ENCODE data around the gene PARD3. TPM values are rescaled to one million over a fixed set of nuclear protein-coding genes. Genes with fewer than 3 reads are reported as not detected.

Gene PARD3
- total RNA-seq, 2 donors from 2014 or later: 41.7 to 48.8 TPM

- no peaks in the 10 kb centered on the region for H3K4me1 ChIP-seq
- DNase-seq: no peak
- no peak for TF ChIP-seq CTCF (IDR thresholded peaks at IDR 0.05)
- no peak overlapping the region for H3K9ac ChIP-seq (ENCODE audit: low read depth in 2 of 2, low read length in 2 of 2)
- no peaks in the 10 kb centered on the region for H3K27me3 ChIP-seq
- intact Hi-C loops (cut with DNase I): no loop called here
- no peaks in the 10 kb centered on the region for H3K36me3 ChIP-seq
- H3K27ac ChIP-seq: no peak overlapping the region
- no peaks in the 10 kb centered on the region for H3K9me3 ChIP-seq
- H3K4me3 ChIP-seq: no peak overlapping the region
Observed at GRCh38 chr10:34351161-34351560, 463.9 kb downstream of the PARD3 start.

GRCh38 chr10:34348917-34349485, 466.1 kb downstream of the PARD3 start:
- H3K27ac ChIP-seq: no peak overlapping the region
- intact Hi-C loops (cut with DNase I): no loop called here
- no peaks in the 10 kb centered on the region for H3K36me3 ChIP-seq
- H3K27me3 ChIP-seq: no peaks in the 10 kb centered on the region
- H3K4me3 ChIP-seq: no peak overlapping the region
- peaks cover 3% of the 10 kb centered on the region for H3K4me1 ChIP-seq
- no peaks in the 10 kb centered on the region for H3K9me3 ChIP-seq
- H3K9ac ChIP-seq (ENCODE audit: low read depth in 2 of 2, low read length in 2 of 2): no peak overlapping the region
- TF ChIP-seq CTCF (IDR thresholded peaks at IDR 0.05): no peak
- no peak for DNase-seq

- H3K27ac ChIP-seq: no peak overlapping the region
- H3K4me3 ChIP-seq: no peak overlapping the region
- DNase-seq: no peak
- no peaks in the 10 kb centered on the region for H3K27me3 ChIP-seq
- peaks cover 3% of the 10 kb centered on the region for H3K4me1 ChIP-seq
- intact Hi-C loops (cut with DNase I): no loop called here
- H3K9ac ChIP-seq (ENCODE audit: low read depth in 2 of 2, low read length in 2 of 2): no peak overlapping the region
- H3K36me3 ChIP-seq: no peaks in the 10 kb centered on the region
- TF ChIP-seq CTCF (IDR thresholded peaks at IDR 0.05): no peak
- H3K9me3 ChIP-seq: no peaks in the 10 kb centered on the region
Observed at GRCh38 chr10:34348021-34348420, 467.1 kb downstream of the PARD3 start.

GRCh38 chr10:34347131-34347530, 468.0 kb downstream of the PARD3 start:
- H3K27ac ChIP-seq: no peak overlapping the region
- no peak overlapping the region for H3K9ac ChIP-seq (ENCODE audit: low read depth in 2 of 2, low read length in 2 of 2)
- TF ChIP-seq CTCF (IDR thresholded peaks at IDR 0.05): no peak
- intact Hi-C loops (cut with DNase I): no loop called here
- H3K27me3 ChIP-seq: no peaks in the 10 kb centered on the region
- H3K9me3 ChIP-seq: no peaks in the 10 kb centered on the region
- DNase-seq: no peak
- no peaks in the 10 kb centered on the region for H3K36me3 ChIP-seq
- H3K4me3 ChIP-seq: no peak overlapping the region
- peaks cover 3% of the 10 kb centered on the region for H3K4me1 ChIP-seq

GRCh38 chr10:34346516-34347100, 468.5 kb downstream of the PARD3 start:
- H3K36me3 ChIP-seq: no peaks in the 10 kb centered on the region
- intact Hi-C loops (cut with DNase I): no loop called here
- H3K27me3 ChIP-seq: no peaks in the 10 kb centered on the region
- H3K4me1 ChIP-seq: peaks cover 3% of the 10 kb centered on the region
- peak; percentile 25 for DNase-seq
- H3K9ac ChIP-seq (ENCODE audit: low read depth in 2 of 2, low read length in 2 of 2): no peak overlapping the region
- no peaks in the 10 kb centered on the region for H3K9me3 ChIP-seq
- TF ChIP-seq CTCF (IDR thresholded peaks at IDR 0.05): no peak
- no peak overlapping the region for H3K4me3 ChIP-seq
- H3K27ac ChIP-seq: no peak overlapping the region

Measured in colonic mucosa (tissue), 4 donors.